ENCODE measurements around the gene CYP4Z1. TPM values are rescaled to one million over a fixed set of nuclear protein-coding genes. Genes with fewer than 3 reads are reported as not detected.

Gene CYP4Z1, protein sequence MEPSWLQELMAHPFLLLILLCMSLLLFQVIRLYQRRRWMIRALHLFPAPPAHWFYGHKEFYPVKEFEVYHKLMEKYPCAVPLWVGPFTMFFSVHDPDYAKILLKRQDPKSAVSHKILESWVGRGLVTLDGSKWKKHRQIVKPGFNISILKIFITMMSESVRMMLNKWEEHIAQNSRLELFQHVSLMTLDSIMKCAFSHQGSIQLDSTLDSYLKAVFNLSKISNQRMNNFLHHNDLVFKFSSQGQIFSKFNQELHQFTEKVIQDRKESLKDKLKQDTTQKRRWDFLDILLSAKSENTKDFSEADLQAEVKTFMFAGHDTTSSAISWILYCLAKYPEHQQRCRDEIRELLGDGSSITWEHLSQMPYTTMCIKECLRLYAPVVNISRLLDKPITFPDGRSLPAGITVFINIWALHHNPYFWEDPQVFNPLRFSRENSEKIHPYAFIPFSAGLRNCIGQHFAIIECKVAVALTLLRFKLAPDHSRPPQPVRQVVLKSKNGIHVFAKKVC
- total RNA-seq: 1 to 10 TPM in 1 of 4 donors, under 1 TPM in 3; 0.26 to 2.1 (median 0.55) TPM

GRCh38 chr1:47067097-47067594 lies at the start of gene CYP4Z1:
TSS of gene CYP4Z1 (plus strand) at chr1:47067231. CDS start at chr1:47067491, 260 bp downstream.
- Histone ChIP-seq H3K36me3 (no peaks in the 10 kb centered on the region), H3K27ac (no peak within 1 kb of the TSS), H3K4me1 (no peaks in the 10 kb centered on the region), H3K9me3 (no peaks in the 10 kb centered on the region), H3K4me3 (no peak within 1 kb of the TSS), H3K27me3 (no peaks in the 10 kb centered on the region)
- no peak for DNase-seq
- ATAC-seq: no peak
- TF ChIP-seq, protein P1, sequence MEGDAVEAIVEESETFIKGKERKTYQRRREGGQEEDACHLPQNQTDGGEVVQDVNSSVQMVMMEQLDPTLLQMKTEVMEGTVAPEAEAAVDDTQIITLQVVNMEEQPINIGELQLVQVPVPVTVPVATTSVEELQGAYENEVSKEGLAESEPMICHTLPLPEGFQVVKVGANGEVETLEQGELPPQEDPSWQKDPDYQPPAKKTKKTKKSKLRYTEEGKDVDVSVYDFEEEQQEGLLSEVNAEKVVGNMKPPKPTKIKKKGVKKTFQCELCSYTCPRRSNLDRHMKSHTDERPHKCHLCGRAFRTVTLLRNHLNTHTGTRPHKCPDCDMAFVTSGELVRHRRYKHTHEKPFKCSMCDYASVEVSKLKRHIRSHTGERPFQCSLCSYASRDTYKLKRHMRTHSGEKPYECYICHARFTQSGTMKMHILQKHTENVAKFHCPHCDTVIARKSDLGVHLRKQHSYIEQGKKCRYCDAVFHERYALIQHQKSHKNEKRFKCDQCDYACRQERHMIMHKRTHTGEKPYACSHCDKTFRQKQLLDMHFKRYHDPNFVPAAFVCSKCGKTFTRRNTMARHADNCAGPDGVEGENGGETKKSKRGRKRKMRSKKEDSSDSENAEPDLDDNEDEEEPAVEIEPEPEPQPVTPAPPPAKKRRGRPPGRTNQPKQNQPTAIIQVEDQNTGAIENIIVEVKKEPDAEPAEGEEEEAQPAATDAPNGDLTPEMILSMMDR (IDR thresholded peaks at IDR 0.05 in 4 of 5, conservative IDR thresholded peaks at IDR 0.05 in 1 of 5): no peak
- no peak for TF ChIP-seq POLR2A (IDR thresholded peaks at IDR 0.05)
- intact Hi-C loops (cut with DNase I; ENCODE audit: low total_unique reads): no loop called here
- in situ Hi-C loops (cut with MboI; ENCODE audit: low sequenced_read_pairs in 4 of 4): no loop called here

DNA sequence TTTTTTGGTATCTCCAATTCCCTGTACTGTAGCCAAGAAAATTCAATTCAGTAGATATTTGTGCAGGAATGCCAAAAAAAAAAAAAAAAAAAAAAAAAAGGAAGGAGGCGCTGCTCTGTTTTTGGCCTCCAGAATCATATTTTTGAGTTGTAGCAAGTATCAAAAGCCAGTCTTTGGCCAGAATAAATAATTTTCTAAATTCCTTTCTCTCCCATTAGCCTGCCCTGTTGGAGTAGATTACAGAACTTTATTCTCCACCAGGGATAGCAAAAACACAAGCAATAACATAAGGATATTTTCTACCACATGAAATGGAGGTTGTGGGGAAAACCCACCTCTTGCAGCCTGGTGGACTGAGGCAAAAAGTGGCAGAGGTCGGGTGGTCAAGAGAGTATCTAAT lies 46.0 kb upstream of the CYP4Z1 start:
- Histone ChIP-seq H3K27me3 (no peaks in the 10 kb centered on the region), H3K9me3 (no peaks in the 10 kb centered on the region), H3K36me3 (no peaks in the 10 kb centered on the region), H3K27ac (peak overlapping the region in 1 of 4 donors; percentile 29), H3K4me1 (peaks cover 21 to 30% of the 10 kb centered on the region in 2 donors), H3K4me3 (no peak overlapping the region)
- intact Hi-C loops (cut with DNase I; ENCODE audit: low total_unique reads) (no loop called here), in situ Hi-C loops (cut with MboI; ENCODE audit: low sequenced_read_pairs in 4 of 4) (no loop called here)
- no peak for DNase-seq
- TF ChIP-seq POLR2A (IDR thresholded peaks at IDR 0.05): no peak
- TF ChIP-seq, protein P1 (IDR thresholded peaks at IDR 0.05 in 4 of 5, conservative IDR thresholded peaks at IDR 0.05 in 1 of 5): no peak
- ATAC-seq: no peak

- Histone ChIP-seq H3K36me3 (no peaks in the 10 kb centered on the region), H3K27ac (peak within 1 kb of the TSS; percentile 78 to 86 (median 82)), H3K27me3 (no peaks in the 10 kb centered on the region), H3K4me3 (peak within 1 kb of the TSS; percentile 67 to 83 (median 74)), H3K9me3 (no peaks in the 10 kb centered on the region), H3K4me1 (peaks cover 24 to 30% of the 10 kb centered on the region in 2 donors)
- intact Hi-C loops (cut with DNase I; ENCODE audit: low total_unique reads) (no loop called here), in situ Hi-C loops (cut with MboI; ENCODE audit: low sequenced_read_pairs in 4 of 4) (no loop called here)
- TF ChIP-seq, protein P1 (IDR thresholded peaks at IDR 0.05 in 4 of 5, conservative IDR thresholded peaks at IDR 0.05 in 1 of 5): no peak
- no peak for TF ChIP-seq POLR2A (IDR thresholded peaks at IDR 0.05)
- peak; percentile 4 to 26 for DNase-seq
- peak; percentile 63 to 68 for ATAC-seq
Observed at GRCh38 chr1:47023268-47024140, 43.5 kb upstream of the CYP4Z1 start, which contains the start of gene CYP4X1. TSS of gene CYP4X1 (plus strand) at chr1:47023669. CDS start at chr1:47023818, 149 bp downstream.

DNA sequence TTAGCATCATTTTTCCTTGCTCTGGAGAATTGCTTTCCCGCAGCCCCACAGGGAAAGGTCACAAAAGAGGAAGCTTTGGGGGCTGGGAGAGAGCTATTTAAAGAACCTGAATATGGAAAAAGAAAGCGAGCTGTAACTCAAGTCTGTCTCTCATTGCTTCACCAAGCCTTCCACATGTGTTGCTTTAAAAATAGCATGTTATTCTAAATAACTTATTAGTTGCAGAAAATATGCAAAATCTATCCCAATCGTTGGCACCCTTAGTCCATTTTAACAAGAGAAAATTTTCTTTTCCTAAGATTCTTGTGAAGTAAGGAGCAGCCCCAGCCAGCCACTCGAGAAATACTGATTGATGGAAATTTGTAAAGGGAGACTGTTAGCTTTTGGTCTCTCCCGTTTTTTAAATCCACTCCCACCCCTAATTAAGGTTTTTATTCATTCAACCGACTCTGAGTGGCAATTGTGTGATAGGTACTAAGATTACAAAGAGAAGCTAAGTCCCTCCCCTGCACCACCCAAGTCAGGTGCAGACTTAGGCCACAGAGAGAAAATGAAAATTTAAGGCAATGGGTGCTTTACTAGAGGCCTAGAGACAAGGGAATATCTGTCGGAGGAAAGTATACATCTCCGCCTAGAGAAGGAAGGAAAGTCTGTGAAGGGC lies 42.8 kb upstream of the CYP4Z1 start:
- in situ Hi-C loops (cut with MboI; ENCODE audit: low sequenced_read_pairs in 4 of 4): no loop called here
- peak; percentile 81 to 89 for ATAC-seq
- H3K4me1 ChIP-seq: peaks cover 28 to 31% of the 10 kb centered on the region in 2 donors
- no peaks in the 10 kb centered on the region for H3K36me3 ChIP-seq
- intact Hi-C loops (cut with DNase I; ENCODE audit: low total_unique reads): no loop called here
- TF ChIP-seq, protein P1 (IDR thresholded peaks at IDR 0.05 in 4 of 5, conservative IDR thresholded peaks at IDR 0.05 in 1 of 5): no peak
- no peak for TF ChIP-seq POLR2A (IDR thresholded peaks at IDR 0.05)
- DNase-seq: no peak
- no peaks in the 10 kb centered on the region for H3K27me3 ChIP-seq
- peak overlapping the region; percentile 67 to 83 (median 74) for H3K4me3 ChIP-seq
- peak overlapping the region; percentile 78 to 86 (median 82) for H3K27ac ChIP-seq
- H3K9me3 ChIP-seq: no peaks in the 10 kb centered on the region
